ENCODE measurements around the gene LSG1.
"Not testable (repeated sequence)": the region's sequence is repeated elsewhere in the genome, so short reads cannot be mapped to it uniquely, and the experiment has no call there.

Gene LSG1

GRCh38 chr3:194642769-194643168 is 29.2 kb downstream of the LSG1 start:
- Mint-ChIP-seq H3K9me3 (no peaks in the 10 kb centered on the region), H3K27me3 (no peaks in the 10 kb centered on the region), H3K4me1 (peaks cover 15% of the 10 kb centered on the region), H3K27ac (no peak overlapping the region), H3K36me3 (peaks cover 52% of the 10 kb centered on the region), H3K4me3 (no peak overlapping the region)
- ATAC-seq, result no peak

GRCh38 chr3:194640829-194641228 is 31.2 kb downstream of the LSG1 start:
- Mint-ChIP-seq H3K27ac (no peak overlapping the region), H3K4me1 (peaks cover 12% of the 10 kb centered on the region), H3K36me3 (peaks cover 49% of the 10 kb centered on the region), H3K9me3 (no peaks in the 10 kb centered on the region), H3K4me3 (no peak overlapping the region), H3K27me3 (no peaks in the 10 kb centered on the region)
- ATAC-seq, result no peak

GRCh38 chr3:194638991-194639605 is 32.9 kb downstream of the LSG1 start:
- Mint-ChIP-seq H3K36me3 (peaks cover 34% of the 10 kb centered on the region), H3K4me3 (no peak overlapping the region)

GRCh38 chr3:194637541-194638400 is 34.2 kb downstream of the LSG1 start:
- Mint-ChIP-seq H3K27ac (no peak overlapping the region), H3K27me3 (no peaks in the 10 kb centered on the region), H3K36me3 (peaks cover 23% of the 10 kb centered on the region), H3K4me3 (no peak overlapping the region), H3K4me1 (peaks cover 8% of the 10 kb centered on the region), H3K9me3 (no peaks in the 10 kb centered on the region)
- no peak for ATAC-seq

More at GRCh38 chr3:194638991-194639605, 32.9 kb downstream of the LSG1 start:
- Mint-ChIP-seq H3K9me3 (no peaks in the 10 kb centered on the region), H3K27me3 (no peaks in the 10 kb centered on the region), H3K4me1 (no peaks in the 10 kb centered on the region), H3K27ac (no peak overlapping the region)
- no peak for ATAC-seq

- no peak for ATAC-seq
- Mint-ChIP-seq H3K9me3 (no peaks in the 10 kb centered on the region), H3K27ac (no peak overlapping the region), H3K27me3 (no peaks in the 10 kb centered on the region), H3K36me3 (peaks cover 18% of the 10 kb centered on the region), H3K4me1 (peaks cover 10% of the 10 kb centered on the region), H3K4me3 (no peak overlapping the region)
These were observed 34.9 kb downstream of the LSG1 start for GRCh38 chr3:194637066-194637465.

- Mint-ChIP-seq H3K36me3 (no peaks in the 10 kb centered on the region), H3K27me3 (no peaks in the 10 kb centered on the region), H3K4me3 (peak within 1 kb of the TSS; percentile 87), H3K27ac (peak within 1 kb of the TSS; percentile 42), H3K4me1 (peaks cover 10% of the 10 kb centered on the region), H3K9me3 (no peaks in the 10 kb centered on the region)
- peak; percentile 87 for ATAC-seq
These were observed 38.5 kb downstream of the LSG1 start, which contains the start of gene TMEM44 for GRCh38 chr3:194633349-194634004. Gene TMEM44 (minus strand): TSS chr3:194633419. CDS start chr3:194633215, 204 bp downstream.

- Mint-ChIP-seq H3K4me3 (peak overlapping the region; percentile 76), H3K27ac (peak overlapping the region; percentile 42), H3K27me3 (no peaks in the 10 kb centered on the region), H3K9me3 (no peaks in the 10 kb centered on the region), H3K4me1 (peaks cover 10% of the 10 kb centered on the region), H3K36me3 (no peaks in the 10 kb centered on the region)
- ATAC-seq, result peak; percentile 81
These were observed 39.1 kb downstream of the LSG1 start for GRCh38 chr3:194632809-194633348.

- no peaks in the 10 kb centered on the region for H3K9me3 Mint-ChIP-seq
- H3K4me3 Mint-ChIP-seq, result peak overlapping the region; percentile 76
- peak overlapping the region; percentile 42 for H3K27ac Mint-ChIP-seq
- H3K4me1 Mint-ChIP-seq, result peaks cover 10% of the 10 kb centered on the region
- no peak for ATAC-seq
- H3K27me3 Mint-ChIP-seq, result no peaks in the 10 kb centered on the region
- no peaks in the 10 kb centered on the region for H3K36me3 Mint-ChIP-seq
These were observed 39.7 kb downstream of the LSG1 start for GRCh38 chr3:194632226-194632808.

GRCh38 chr3:194631696-194632095 is 40.3 kb downstream of the LSG1 start:
- Mint-ChIP-seq H3K27me3 (no peaks in the 10 kb centered on the region), H3K4me3 (no peak overlapping the region), H3K27ac (no peak overlapping the region), H3K36me3 (no peaks in the 10 kb centered on the region), H3K4me1 (peaks cover 10% of the 10 kb centered on the region), H3K9me3 (no peaks in the 10 kb centered on the region)
- no peak for ATAC-seq

- peaks cover 10% of the 10 kb centered on the region for H3K4me1 Mint-ChIP-seq
- H3K4me3 Mint-ChIP-seq, H3K27ac Mint-ChIP-seq, H3K27me3 Mint-ChIP-seq, ATAC-seq, H3K9me3 Mint-ChIP-seq, H3K36me3 Mint-ChIP-seq: not testable (repeated sequence)
These were observed 41.3 kb downstream of the LSG1 start for GRCh38 chr3:194630681-194631080.

- H3K27me3 Mint-ChIP-seq, result no peaks in the 10 kb centered on the region
- no peaks in the 10 kb centered on the region for H3K36me3 Mint-ChIP-seq
- H3K27ac Mint-ChIP-seq, result no peak overlapping the region
- H3K4me1 Mint-ChIP-seq, result no peaks in the 10 kb centered on the region
- no peaks in the 10 kb centered on the region for H3K9me3 Mint-ChIP-seq
- no peak for ATAC-seq
- no peak overlapping the region for H3K4me3 Mint-ChIP-seq
These were observed 47.0 kb downstream of the LSG1 start for GRCh38 chr3:194624956-194625355.

- H3K27ac Mint-ChIP-seq, result no peak overlapping the region
- H3K27me3 Mint-ChIP-seq, result no peaks in the 10 kb centered on the region
- no peaks in the 10 kb centered on the region for H3K4me1 Mint-ChIP-seq
- no peaks in the 10 kb centered on the region for H3K36me3 Mint-ChIP-seq
- no peaks in the 10 kb centered on the region for H3K9me3 Mint-ChIP-seq
- no peak for ATAC-seq
- no peak overlapping the region for H3K4me3 Mint-ChIP-seq
These were observed 48.3 kb downstream of the LSG1 start for GRCh38 chr3:194623449-194624290.

- Mint-ChIP-seq H3K36me3 (no peaks in the 10 kb centered on the region), H3K27ac (no peak overlapping the region), H3K4me3 (no peak overlapping the region), H3K9me3 (no peaks in the 10 kb centered on the region), H3K27me3 (no peaks in the 10 kb centered on the region), H3K4me1 (no peaks in the 10 kb centered on the region)
- ATAC-seq, result no peak
These were observed 49.2 kb downstream of the LSG1 start for GRCh38 chr3:194622621-194623340.

- no peaks in the 10 kb centered on the region for H3K36me3 Mint-ChIP-seq
- no peak for ATAC-seq
- no peaks in the 10 kb centered on the region for H3K4me1 Mint-ChIP-seq
- H3K27me3 Mint-ChIP-seq, result no peaks in the 10 kb centered on the region
- H3K4me3 Mint-ChIP-seq, result no peak overlapping the region
- H3K9me3 Mint-ChIP-seq, result no peaks in the 10 kb centered on the region
- H3K27ac Mint-ChIP-seq, result no peak overlapping the region
These were observed 50.0 kb downstream of the LSG1 start for GRCh38 chr3:194621947-194622346.

All from stimulated activated memory B cell treated with anti-CD40 and anti-IgM and Interleukin-4, amounts not matched to agents 10 μg/mL and 1 μg/mL and 100 μg/mL, for 72 hours (primary cell).